ENCODE results near the gene KIAA2012. TPM values are rescaled to one million over a fixed set of nuclear protein-coding genes. Genes with fewer than 3 reads are reported as not detected.
A peak's percentile ranks its signal among the peaks of the same experiment; 100 is the strongest.

KIAA2012 gene
- total and polyA plus RNA-seq, 2 of the 4 experiments (the other 2 are of a cell fraction) = under 0.01 to 0.09 TPM

DNA sequence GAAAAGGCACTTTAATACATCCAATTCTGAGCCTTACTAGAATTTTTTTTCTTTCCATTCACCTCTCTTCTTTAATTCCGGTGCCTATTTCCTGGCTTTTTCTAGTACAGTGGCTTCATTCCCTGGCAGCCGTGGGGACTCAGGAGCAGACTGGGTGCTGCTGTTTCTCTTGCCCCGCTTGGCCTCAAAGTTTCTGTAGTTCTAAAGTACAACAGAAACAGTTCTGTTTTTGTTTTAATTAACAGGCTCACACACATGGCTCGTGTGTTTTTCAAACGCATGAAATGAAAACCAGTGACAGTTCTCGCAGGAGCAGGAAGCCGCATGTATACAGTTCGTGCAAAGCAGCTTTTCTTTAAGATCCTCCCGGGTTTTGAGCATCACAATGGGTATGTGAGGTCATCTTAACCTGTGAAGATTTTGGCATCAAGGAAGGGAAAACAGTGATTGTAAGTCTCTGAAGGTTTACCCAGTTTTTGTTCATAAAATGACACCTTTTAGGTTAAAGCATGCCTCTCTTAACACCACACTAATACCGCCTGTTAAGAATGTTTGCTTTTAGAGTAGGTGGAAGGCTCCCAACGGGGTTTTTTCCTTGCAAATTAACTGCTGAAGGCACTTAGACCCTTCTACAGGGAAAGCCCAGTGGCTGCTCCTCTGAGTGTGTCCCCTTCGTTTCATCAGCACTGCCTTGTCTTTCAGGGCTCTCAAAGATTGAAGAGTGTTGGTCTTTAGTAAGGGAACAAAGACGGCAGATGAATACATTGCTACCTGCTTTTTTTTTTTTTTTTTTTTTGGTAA lies 33.6 kb upstream of the KIAA2012 start:
- no peak overlapping the region; the same call in 1 of the 2 replicates for H2AK5ac ChIP-seq (ENCODE audit: low read depth, low read length)
- ATAC-seq (ENCODE audit: low read depth) (no peak), DNase-seq (no peak)
- peak overlapping the region; percentile 9 for H4K91ac ChIP-seq (ENCODE audit: insufficient read depth, low read depth, low read length)
- peaks cover 10% of the 10 kb centered on the region for H3K9me1 ChIP-seq (ENCODE audit: insufficient read depth, low read length)
- H2AFZ ChIP-seq (replicated peaks; ENCODE audit: low read length, poor library complexity) = no peak overlapping the region
- 28% methylated on average over 7 of the region's 13 CpGs; no CpG with 5 or more reads in 1 of the 2 experiments for WGBS, 2 experiments (ENCODE audit: extremely low coverage in 2 of 2, insufficient read length in 1 of 2)
- peak overlapping the region; percentile 41; the same call in 1 of the 2 replicates for H2BK20ac ChIP-seq (ENCODE audit: low read depth, low read length)
- H2BK5ac ChIP-seq (ENCODE audit: low read depth, low read length, poor library complexity, severe bottlenecking) = peak overlapping the region; percentile 96
- intact Hi-C loops (cut with micrococcal nuclease) (loop anchor here (10.0 kb wide), 1 partner anchor 335 kb away; the partner anchor contains the start of gene BMPR2), dilution Hi-C loops (cut with HindIII; ENCODE audit: low sequenced_read_pairs, unreplicated experiment) (no loop called here), in situ Hi-C loops (cut with MboI; ENCODE audit: low sequenced_read_pairs) (loop anchor here (5.0 kb wide), 3 partner anchors 143 to 242 kb away; no protein-coding TSS in a partner anchor)
- H2BK15ac ChIP-seq (ENCODE audit: low read depth, low read length) = no peak overlapping the region
- H3K4ac ChIP-seq (ENCODE audit: low read depth, low read length) = peak overlapping the region; percentile 39
- peak overlapping the region; percentile 49 for H3K56ac ChIP-seq (ENCODE audit: extremely low read depth, insufficient read depth, low read length)
- H4K5ac ChIP-seq (ENCODE audit: low read depth, low read length) = peak overlapping the region; percentile 42
- TF ChIP-seq POLR2A (IDR thresholded peaks at IDR 0.05; ENCODE audit: low read depth, low read length) (no peak), MXI1 (IDR thresholded peaks at IDR 0.05; ENCODE audit: borderline replicate concordance, low read depth, low read length) (peak; percentile 11; the same call in 1 of the 2 replicates)
- BruUV-seq (replicated peaks) = no TSS peak
- peaks cover 50% of the 10 kb centered on the region for H4K20me1 ChIP-seq (ENCODE audit: insufficient read depth, low read length)
- H3K18ac ChIP-seq (ENCODE audit: low read depth, low read length) = peak overlapping the region; percentile 61
- peak overlapping the region; percentile 96 for H3K4me2 ChIP-seq (ENCODE audit: low read depth, low read length)
- H2BK120ac ChIP-seq (ENCODE audit: low read depth, low read length) = peak overlapping the region; percentile 52
- H3K9ac ChIP-seq (ENCODE audit: low read depth, low read length) = peak overlapping the region; percentile 77
- ChIA-PET CTCF (no interaction called here), POLR2A (ENCODE audit: unreplicated experiment) (interaction anchor here (1.0 kb wide), 1 partner anchor 140 kb away, joined by 3 read pairs; no protein-coding TSS in a partner anchor)
- peak overlapping the region; percentile 87 for H3K14ac ChIP-seq (replicated peaks; ENCODE audit: low read depth, low read length)
- H3K23ac ChIP-seq (ENCODE audit: low read depth, low read length) = peak overlapping the region; percentile 88
- no peaks in the 10 kb centered on the region for H3K9me3 ChIP-seq (ENCODE audit: control insufficient read depth, insufficient read depth, low read length)
- peaks cover 12 to 32% of the 10 kb centered on the region in 2 experiments for H3K79me1 ChIP-seq (ENCODE audit: low read depth in 1 of 2, low read length in 2 of 2)
- H3K4me3 ChIP-seq (ENCODE audit: insufficient read depth, low read depth, low read length) = peak overlapping the region; percentile 39
- H2AK9ac ChIP-seq (replicated peaks; ENCODE audit: low read depth, low read length, poor library complexity) = no peak overlapping the region
- peaks cover 36% of the 10 kb centered on the region for H3K36me3 ChIP-seq (ENCODE audit: control insufficient read depth, insufficient read depth, low read length)
- peak overlapping the region; percentile 16 to 50; a peak in 2 of 4 replicates for H4K8ac ChIP-seq (ENCODE audit: low read depth in 2 of 2, low read length in 2 of 2)
- peak overlapping the region; percentile 63 for H3K27ac ChIP-seq (ENCODE audit: insufficient read depth, low read length)
- H3K27me3 ChIP-seq (ENCODE audit: control insufficient read depth, insufficient read depth, low read length) = no peaks in the 10 kb centered on the region
- H3K4me1 ChIP-seq (ENCODE audit: control insufficient read depth, insufficient read depth, low read length) = peaks cover 16% of the 10 kb centered on the region

Measured in IMR-90 (cell line).